ENCODE results near the gene POLR2M.

DNA sequence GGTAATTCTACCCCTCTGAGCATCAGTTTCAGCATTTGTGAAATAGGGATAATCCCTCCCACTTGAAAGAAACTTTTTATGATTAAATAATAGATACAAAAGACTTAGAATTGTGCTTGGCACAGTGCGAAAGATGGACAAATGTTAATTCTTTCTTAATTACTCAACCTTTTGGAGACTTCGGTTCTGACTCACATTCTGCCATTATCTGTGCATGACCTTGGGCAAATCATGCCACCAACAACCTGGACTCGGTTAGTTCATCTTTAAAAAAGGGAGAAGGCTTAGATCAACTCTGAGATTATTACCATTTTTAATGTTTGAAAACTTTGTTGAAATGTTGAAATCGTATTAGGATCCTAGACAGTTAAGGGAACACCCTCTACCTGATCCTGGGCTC, 40.6 kb upstream of the POLR2M start:
- TF ChIP-seq, protein P1, sequence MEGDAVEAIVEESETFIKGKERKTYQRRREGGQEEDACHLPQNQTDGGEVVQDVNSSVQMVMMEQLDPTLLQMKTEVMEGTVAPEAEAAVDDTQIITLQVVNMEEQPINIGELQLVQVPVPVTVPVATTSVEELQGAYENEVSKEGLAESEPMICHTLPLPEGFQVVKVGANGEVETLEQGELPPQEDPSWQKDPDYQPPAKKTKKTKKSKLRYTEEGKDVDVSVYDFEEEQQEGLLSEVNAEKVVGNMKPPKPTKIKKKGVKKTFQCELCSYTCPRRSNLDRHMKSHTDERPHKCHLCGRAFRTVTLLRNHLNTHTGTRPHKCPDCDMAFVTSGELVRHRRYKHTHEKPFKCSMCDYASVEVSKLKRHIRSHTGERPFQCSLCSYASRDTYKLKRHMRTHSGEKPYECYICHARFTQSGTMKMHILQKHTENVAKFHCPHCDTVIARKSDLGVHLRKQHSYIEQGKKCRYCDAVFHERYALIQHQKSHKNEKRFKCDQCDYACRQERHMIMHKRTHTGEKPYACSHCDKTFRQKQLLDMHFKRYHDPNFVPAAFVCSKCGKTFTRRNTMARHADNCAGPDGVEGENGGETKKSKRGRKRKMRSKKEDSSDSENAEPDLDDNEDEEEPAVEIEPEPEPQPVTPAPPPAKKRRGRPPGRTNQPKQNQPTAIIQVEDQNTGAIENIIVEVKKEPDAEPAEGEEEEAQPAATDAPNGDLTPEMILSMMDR (IDR thresholded peaks at IDR 0.05) = no peak
- TF ChIP-seq JUND (IDR thresholded peaks at IDR 0.05) = no peak
- TF ChIP-seq, protein P2, sequence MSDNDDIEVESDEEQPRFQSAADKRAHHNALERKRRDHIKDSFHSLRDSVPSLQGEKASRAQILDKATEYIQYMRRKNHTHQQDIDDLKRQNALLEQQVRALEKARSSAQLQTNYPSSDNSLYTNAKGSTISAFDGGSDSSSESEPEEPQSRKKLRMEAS (IDR thresholded peaks at IDR 0.05; ENCODE audit: low read depth) = no peak

All from SK-N-SH (cell line).